K562 (cell line): ENCODE results near the gene BEST3. TPM values are rescaled to one million over a fixed set of nuclear protein-coding genes. Genes with fewer than 3 reads are reported as not detected.
A peak's percentile ranks its signal among the peaks of the same experiment; 100 is the strongest.

Experiments used
- BDP1 ChIP-seq: IDR thresholded peaks from 3 replicates; pipeline ENCODE4 v1.6.1; 2011; ENCODE audit not compliant: insufficient read length, insufficient read depth
- CXXC5 ChIP-seq: fragments of 250-450 bp; sonication (Bioruptor Pico); IDR thresholded peaks from 2 replicates; pipeline ENCODE4 v1.8.0; 2022; ENCODE audit warnings: inconsistent platforms, mild to moderate bottlenecking, moderate library complexity
- ELF4 ChIP-seq: fragments of 450-650 bp; formaldehyde crosslinking; IDR thresholded peaks from 2 replicates; pipeline ENCODE4 v1.4.0; 2022; ENCODE audit warnings: missing genetic modification characterization
- HNRNPH1 ChIP-seq: fragments of 200-400 bp; formaldehyde crosslinking; optimal IDR thresholded peaks from 2 replicates; pipeline ENCODE3; 2017; ENCODE audit warnings: low read depth, mild to moderate bottlenecking, low read length, moderate library complexity
- HNRNPK ChIP-seq: fragments of 200-400 bp; formaldehyde crosslinking; IDR thresholded peaks from one replicate; pipeline ENCODE4 v1.6.1; 2018; ENCODE audit warnings: mild to moderate bottlenecking, low read depth, low read length; ENCODE audit not compliant: poor library complexity, severe bottlenecking
- HNRNPL ChIP-seq: fragments of 200-400 bp; formaldehyde crosslinking; IDR thresholded peaks from 2 replicates; pipeline ENCODE4 v1.6.1; 2017; ENCODE audit warnings: low read depth, mild to moderate bottlenecking, low read length
- NRF1 ChIP-seq, 2 experiments: fragments of 450-650 bp; IDR thresholded peaks in 1 of 2; conservative IDR thresholded peaks in 1 of 2; 2 replicates each; pipeline ENCODE4 v1.6.1; 2014; ENCODE audit warnings: mild to moderate bottlenecking in 2 of 2
- RERE ChIP-seq: sonication (generic); formaldehyde crosslinking; IDR thresholded peaks from 2 replicates; pipeline ENCODE4 v1.8.0; 2023; ENCODE audit warnings: missing genetic modification reagents, mild to moderate bottlenecking, borderline replicate concordance
- RFX1 ChIP-seq: fragments of 450-650 bp; IDR thresholded peaks from 2 replicates; pipeline ENCODE4 v1.6.1; 2016; ENCODE audit warnings: mild to moderate bottlenecking, moderate library complexity
- SMARCA4 ChIP-seq: fragments of 450-650 bp; IDR thresholded peaks from 2 replicates; pipeline ENCODE4 v1.6.1; 2016
- SNRNP70 ChIP-seq: fragments of 200-400 bp; formaldehyde crosslinking; optimal IDR thresholded peaks from 2 replicates; pipeline ENCODE3; 2017; ENCODE audit warnings: low read depth, low read length
- TAL1 ChIP-seq: fragments of 450-650 bp; IDR thresholded peaks from 2 replicates; pipeline ENCODE4 v1.6.1; 2016; ENCODE audit warnings: mild to moderate bottlenecking
- THRB ChIP-seq: fragments of 450-650 bp; formaldehyde crosslinking; conservative IDR thresholded peaks from 2 replicates; pipeline ENCODE4 v1.4.0; 2022; ENCODE audit warnings: mild to moderate bottlenecking, missing genetic modification characterization
- TRIM24 ChIP-seq, 2 experiments: fragments of 450-650 bp; IDR thresholded peaks; 2 replicates each; pipeline ENCODE4 v1.6.1; 2016
- ZBTB34 ChIP-seq: fragments of 250-450 bp; sonication (Bioruptor Pico); IDR thresholded peaks from 2 replicates; pipeline ENCODE4 v1.8.0; 2021; ENCODE audit warnings: mild to moderate bottlenecking, moderate library complexity
- polyA plus RNA-seq, 8 experiments: library from polyadenylated mRNA; depleted of rRNA in 4 of 8; stranded (reverse) in 5 of 8; unstranded in 3 of 8; fragments of >200 nt; fragmentation: Nextera tagmentation in 2 of 8; fragmentation: Illumina TruSeq in 1 of 8; extraction: Ambion mirVana in 2 of 8; extraction: Trizol in 1 of 8; gene quantifications; 2 replicates each; pipeline versions ENCODE4 v1.2.1 to v1.2.3, GENCODE V29; 2011 to 2014; ENCODE audit warnings: inconsistent platforms in 1 of 8, missing spikeins in 1 of 8
- total RNA-seq, 7 experiments: library from RNA; depleted of rRNA in 6 of 7; stranded (reverse); fragments of >200 nt in 6 of 7; fragmentation: Illumina TruSeq in 2 of 7; extraction: Trizol in 2 of 7; gene quantifications; 2 replicates each; pipeline versions ENCODE4 v1.2.1 to v1.2.3, GENCODE V29; 2011 to 2021; ENCODE audit warnings: low replicate concordance in 1 of 7

BEST3 gene
- total and polyA plus RNA-seq, 9 of the 15 experiments (the other 6 are each of a cell fraction or from before 2014, with no cell fraction given) = 0.15 TPM; not detected in 8

- TF ChIP-seq THRB (CRISPR knock-in tag) (no peak), ELF4 (CRISPR knock-in tag) (no peak), TAL1 (no peak; the same call in 1 of the 2 replicates), CXXC5 (CRISPR knock-in tag) (no peak), ZBTB34 (CRISPR knock-in tag) (no peak), NRF1 (conservative IDR thresholded peaks at IDR 0.05 in 1 of 2, IDR thresholded peaks at IDR 0.05 in 1 of 2) (0 out of 4 replicates have a peak, but pooled peaks of 1 of the 2 experiments have one; percentile 17), RFX1 (no peak), HNRNPL (no peak), SMARCA4 (peak; percentile 66), TRIM24 (IDR thresholded peaks at IDR 0.05) (no peak), SNRNP70 (no peak), BDP1 (no peak), HNRNPK (no peak), RERE (CRISPR knock-in tag) (no peak), HNRNPH1 (no peak)
Measured at GRCh38 chr12:69688471-69689427, 10.4 kb downstream of the BEST3 start (continued).
